ENCODE results near the gene GPC6.

Gene GPC6

GRCh38 chr13:93875547-93875946, 648.9 kb downstream of the GPC6 start:
- no peak for DNase-seq

- no peak for DNase-seq
These were observed 649.6 kb downstream of the GPC6 start for GRCh38 chr13:93876236-93876635.

GRCh38 chr13:93878675-93879074, 652.1 kb downstream of the GPC6 start:
- no peak for DNase-seq

- no peak for DNase-seq
These were observed 654.8 kb downstream of the GPC6 start for GRCh38 chr13:93881411-93881810.

GRCh38 chr13:93882086-93882651, 655.6 kb downstream of the GPC6 start:
- DNase-seq: no peak

- DNase-seq: no peak
These were observed 662.9 kb downstream of the GPC6 start for GRCh38 chr13:93889430-93889951.

GRCh38 chr13:93899981-93900380, 673.4 kb downstream of the GPC6 start:
- no peak for DNase-seq

GRCh38 chr13:93900731-93901130, 674.1 kb downstream of the GPC6 start:
- DNase-seq: no peak

GRCh38 chr13:93903909-93904308, 677.3 kb downstream of the GPC6 start:
- no peak for DNase-seq

GRCh38 chr13:93915269-93915809, 688.7 kb downstream of the GPC6 start:
- no peak for DNase-seq

- no peak for DNase-seq
These were observed 695.7 kb downstream of the GPC6 start for GRCh38 chr13:93922063-93922855.

- DNase-seq: no peak
These were observed 699.4 kb downstream of the GPC6 start for GRCh38 chr13:93925990-93926389.

GRCh38 chr13:93926425-93926824, 699.8 kb downstream of the GPC6 start:
- no peak for DNase-seq

- no peak for DNase-seq
These were observed 700.8 kb downstream of the GPC6 start for GRCh38 chr13:93927431-93927830.

GRCh38 chr13:93932901-93933300, 706.3 kb downstream of the GPC6 start:
- no peak for DNase-seq

GRCh38 chr13:93936901-93937300, 710.3 kb downstream of the GPC6 start:
- no peak for DNase-seq

GRCh38 chr13:93941444-93941843, 714.8 kb downstream of the GPC6 start:
- DNase-seq: no peak

GRCh38 chr13:93942016-93942415, 715.4 kb downstream of the GPC6 start:
- no peak for DNase-seq

GRCh38 chr13:93945621-93946020, 719.0 kb downstream of the GPC6 start:
- DNase-seq: no peak

- DNase-seq: no peak
These were observed 720.4 kb downstream of the GPC6 start for GRCh38 chr13:93946994-93947393.

- no peak for DNase-seq
These were observed 721.0 kb downstream of the GPC6 start for GRCh38 chr13:93947651-93948050.

GRCh38 chr13:93948162-93948922, 721.7 kb downstream of the GPC6 start:
- no peak for DNase-seq

GRCh38 chr13:93951108-93951507, 724.5 kb downstream of the GPC6 start:
- DNase-seq: no peak

Data from activated CD4-positive, alpha-beta T cell treated with anti-CD3 and anti-CD28 coated beads for 4 hours (primary cell).